ENCODE data around the gene CGB2.
"Not testable (repeated sequence)": the region's sequence is repeated elsewhere in the genome, so short reads cannot be mapped to it uniquely, and the experiment has no call there.

GRCh38 chr19:49056902-49057596 lies 25.4 kb downstream of the CGB2 start:
- not testable (repeated sequence) for TF ChIP-seq CTCF (IDR thresholded peaks at IDR 0.05); POLR2A (IDR thresholded peaks at IDR 0.05; ENCODE audit: low read depth); POLR2AphosphoS5 (IDR thresholded peaks at IDR 0.05)

Measured in esophagus muscularis mucosa (tissue), 3 donors.